Caki2 (cell line): ENCODE results near the gene COL13A1. TPM values are rescaled to one million over a fixed set of nuclear protein-coding genes. Genes with fewer than 3 reads are reported as not detected.

Source experiments
- DNase-seq: peaks from one replicate; pipeline ENCODE4 v3.0.0-alpha.2; 2015; ENCODE audit warnings: low read depth
- in situ Hi-C: cut with HindIII; loops from 2 replicates; pipeline ENCODE4 v1.10.0; 2016; ENCODE audit warnings: low sequenced_read_pairs, low pct_unique_long_range_greater_than_20kb, mixed read lengths
- total RNA-seq: library from RNA; depleted of rRNA; stranded (reverse); fragments of >200 nt; shearing (Covaris generic); gene quantifications from 2 replicates; pipeline ENCODE4 v1.2.3, GENCODE V29; 2014; ENCODE audit warnings: low replicate concordance

The COL13A1 gene
- total RNA-seq, 1 experiment from 2014 or later = not detected

- in situ Hi-C loops = no loop called here
- DNase-seq = no peak
These were observed 11.9 kb downstream of the COL13A1 start for GRCh38 chr10:69813632-69814031.

DNA sequence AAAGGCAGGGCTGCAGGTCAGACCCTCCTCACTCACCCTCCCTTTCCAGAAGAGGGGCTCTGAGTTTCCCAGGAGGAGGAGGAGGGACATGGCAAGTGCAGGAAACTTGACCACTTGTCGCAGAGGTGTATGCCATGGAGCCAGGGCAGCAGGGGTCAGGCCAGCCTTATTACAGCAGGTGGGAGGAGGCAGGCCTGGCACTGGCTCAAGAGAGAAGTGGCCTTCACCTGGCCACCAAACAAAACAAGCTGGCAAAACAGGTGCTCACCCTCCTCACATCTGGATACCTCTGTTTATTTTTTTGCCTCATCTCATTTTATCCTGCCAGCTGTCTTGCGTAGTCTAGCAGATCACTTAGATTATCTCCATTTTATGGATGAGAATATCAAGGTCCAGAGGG, 12.5 kb downstream of the COL13A1 start:
- in situ Hi-C loops = no loop called here

DNA sequence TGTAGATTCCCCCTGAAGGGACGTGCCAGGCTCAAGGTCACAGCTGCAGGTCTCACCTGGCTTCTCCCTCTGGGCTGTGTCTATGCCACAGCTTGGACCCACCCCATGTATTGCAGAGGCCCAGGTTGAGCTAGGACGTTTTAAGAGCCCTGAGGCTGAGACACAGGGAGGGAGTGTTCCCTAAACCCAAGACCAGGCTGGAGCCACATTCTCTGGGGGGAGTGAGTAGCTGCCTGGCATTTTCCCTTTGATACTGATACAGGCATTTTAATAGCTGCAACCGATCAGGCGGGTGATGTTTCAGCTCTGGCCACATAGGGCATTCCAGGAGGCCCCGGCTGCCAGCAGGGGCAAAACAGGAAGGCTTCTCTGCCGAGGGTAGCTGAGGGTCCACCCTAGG, 13.4 kb downstream of the COL13A1 start:
- no peak for DNase-seq
- in situ Hi-C loops = no loop called here

More for the DNA sequence above, 12.5 kb downstream of the COL13A1 start:
- DNase-seq = no peak

- DNase-seq = no peak
- in situ Hi-C loops = no loop called here
These were observed 14.8 kb downstream of the COL13A1 start for GRCh38 chr10:69816521-69816920.

- no peak for DNase-seq
- in situ Hi-C loops = no loop called here
These were observed 15.4 kb downstream of the COL13A1 start for GRCh38 chr10:69817078-69817581.

DNA sequence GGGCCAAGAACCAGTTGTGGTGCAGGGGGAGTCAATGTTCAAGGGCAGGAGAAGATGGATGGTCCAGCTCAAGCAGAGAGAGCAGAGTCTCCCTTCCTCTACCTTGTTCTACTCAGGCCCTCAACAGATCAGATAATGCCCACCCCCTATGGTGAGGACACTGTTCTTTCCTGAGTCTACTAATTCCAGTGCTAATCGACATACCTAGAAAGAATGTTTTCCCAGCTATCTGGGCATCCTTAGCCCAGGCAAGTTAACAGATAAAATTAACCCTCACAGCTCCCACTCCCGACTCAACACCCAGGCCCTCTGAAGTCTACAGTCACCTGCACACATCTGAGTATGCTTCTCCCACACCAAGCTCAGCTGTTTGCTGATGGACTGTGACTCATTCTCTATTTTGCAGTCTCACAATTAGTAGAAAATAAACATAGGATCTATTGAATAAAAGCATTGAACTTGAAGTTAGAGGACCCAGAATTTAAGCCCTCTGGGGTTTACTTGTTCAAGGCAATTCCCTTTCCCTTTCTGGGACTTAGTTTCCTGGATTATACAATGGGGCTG, 17.1 kb downstream of the COL13A1 start:
- in situ Hi-C loops = no loop called here

DNA sequence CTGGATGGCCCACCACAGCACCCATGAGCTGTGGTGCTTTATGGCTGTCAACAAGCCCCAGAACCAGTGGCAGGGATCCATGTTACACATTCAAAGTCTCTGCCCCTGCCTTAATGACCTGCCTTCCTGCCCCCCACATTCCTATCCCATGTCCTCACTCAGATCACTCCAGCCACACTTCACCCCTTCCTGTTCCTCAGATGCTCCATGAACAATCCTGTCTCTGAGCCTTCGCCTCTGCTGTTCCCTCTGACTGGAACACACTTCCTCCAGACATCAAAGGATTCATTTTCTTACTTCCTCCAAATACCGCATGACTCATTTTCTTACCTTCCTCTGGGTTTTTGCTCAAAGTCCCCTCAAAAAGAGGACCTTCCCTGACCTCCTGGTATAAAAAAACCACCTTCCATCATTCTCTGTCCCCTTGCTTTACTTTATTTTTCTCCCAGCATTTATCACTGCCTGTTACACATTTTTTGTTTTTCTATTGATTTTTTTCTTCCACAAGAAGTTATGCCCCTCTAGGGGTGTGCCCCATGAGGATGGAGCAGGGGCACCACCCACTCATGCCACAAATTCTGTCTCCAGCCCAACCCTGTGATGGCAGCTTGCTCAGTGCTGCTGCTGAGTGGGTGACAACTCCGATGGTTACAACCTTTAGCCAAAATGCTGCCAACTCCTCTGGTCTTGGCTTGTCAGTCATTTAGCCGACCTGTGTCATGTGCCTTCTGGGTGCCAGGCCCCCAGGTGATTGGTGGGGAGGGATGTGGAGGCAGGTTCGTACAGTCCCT, 18.2 kb downstream of the COL13A1 start:
- in situ Hi-C loops = no loop called here
- no peak for DNase-seq

More for the DNA sequence above, 17.1 kb downstream of the COL13A1 start:
- no peak for DNase-seq

- DNase-seq = no peak
- in situ Hi-C loops = no loop called here
These were observed 19.1 kb downstream of the COL13A1 start for GRCh38 chr10:69820817-69821216.

DNA sequence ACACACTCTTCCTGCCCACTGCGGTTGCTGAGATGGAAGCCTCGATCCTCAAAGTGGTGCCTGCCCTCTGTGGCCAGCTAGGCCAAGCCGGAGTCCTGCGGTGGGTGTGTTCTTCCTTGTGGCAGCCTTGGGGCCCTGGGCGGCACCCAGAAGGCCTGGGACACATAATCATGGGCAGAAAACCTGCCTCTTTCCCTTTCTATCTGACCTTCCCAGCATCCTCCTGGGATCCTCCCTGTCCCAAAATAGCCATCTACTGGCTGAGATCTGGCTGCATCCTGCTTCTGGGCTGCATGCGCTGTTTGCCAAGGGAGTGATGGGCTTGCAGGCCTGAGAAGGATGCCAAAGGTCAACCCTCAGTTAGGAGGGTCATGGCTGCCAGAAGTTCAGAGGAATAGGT, 23.9 kb downstream of the COL13A1 start:
- DNase-seq = no peak
- in situ Hi-C loops = no loop called here

DNA sequence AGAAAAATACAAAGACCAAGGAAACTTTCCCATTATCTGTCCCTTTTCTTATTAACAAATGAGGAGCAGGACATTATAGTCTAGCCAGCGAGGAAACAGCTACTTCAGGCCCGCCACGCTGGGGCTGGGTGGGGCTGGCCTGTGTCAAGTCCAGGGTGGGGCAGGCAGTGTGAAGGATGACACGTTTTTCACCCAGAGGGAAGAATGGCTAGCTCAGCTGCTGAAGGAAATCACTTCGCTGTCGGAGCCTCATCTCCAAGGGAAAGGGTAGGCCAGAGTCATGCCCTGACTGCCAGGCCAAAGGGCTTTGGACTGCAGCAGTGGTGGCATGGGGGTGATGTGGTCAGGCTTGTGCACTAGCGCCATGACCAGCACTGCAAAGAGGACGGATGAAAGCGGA, 24.4 kb downstream of the COL13A1 start:
- DNase-seq = no peak
- in situ Hi-C loops = no loop called here

GRCh38 chr10:69826789-69827554, 25.3 kb downstream of the COL13A1 start:
- DNase-seq = no peak
- in situ Hi-C loops = no loop called here

- no peak for DNase-seq
- in situ Hi-C loops = no loop called here
These were observed 26.6 kb downstream of the COL13A1 start for GRCh38 chr10:69828144-69828870.

GRCh38 chr10:69829775-69830174, 28.1 kb downstream of the COL13A1 start:
- in situ Hi-C loops = no loop called here

DNA sequence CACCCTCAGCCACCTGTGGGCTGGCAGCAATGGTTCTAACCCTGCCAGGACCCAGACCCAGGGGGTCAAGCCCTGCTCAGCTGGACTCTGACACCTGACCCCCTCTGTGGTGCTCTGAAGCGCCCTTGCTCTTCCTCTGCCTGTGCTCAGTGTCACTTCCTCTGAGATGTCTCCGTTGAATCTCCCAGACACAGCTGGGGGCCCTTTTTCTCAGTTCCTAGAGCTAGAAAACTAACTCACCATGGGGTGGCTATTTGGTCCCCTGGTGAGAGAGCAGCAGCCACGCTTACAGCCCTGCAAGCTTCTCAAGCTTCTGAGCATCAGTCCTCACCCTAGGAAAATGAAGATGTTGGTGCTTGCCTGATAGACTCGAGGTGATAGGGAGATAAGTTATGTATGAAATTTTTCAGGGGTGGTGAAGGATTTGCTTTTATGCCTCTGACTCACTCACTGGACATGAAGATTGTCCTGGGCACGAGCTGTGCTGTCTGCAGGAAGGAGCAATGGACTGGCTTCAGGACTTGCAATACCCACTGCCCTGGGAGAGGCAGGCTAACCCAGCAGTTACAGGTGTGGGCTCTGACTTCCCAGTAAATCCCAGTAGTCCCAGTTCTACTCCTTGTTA, 29.6 kb downstream of the COL13A1 start:
- no peak for DNase-seq

More at GRCh38 chr10:69829775-69830174, 28.1 kb downstream of the COL13A1 start:
- DNase-seq = no peak

DNA sequence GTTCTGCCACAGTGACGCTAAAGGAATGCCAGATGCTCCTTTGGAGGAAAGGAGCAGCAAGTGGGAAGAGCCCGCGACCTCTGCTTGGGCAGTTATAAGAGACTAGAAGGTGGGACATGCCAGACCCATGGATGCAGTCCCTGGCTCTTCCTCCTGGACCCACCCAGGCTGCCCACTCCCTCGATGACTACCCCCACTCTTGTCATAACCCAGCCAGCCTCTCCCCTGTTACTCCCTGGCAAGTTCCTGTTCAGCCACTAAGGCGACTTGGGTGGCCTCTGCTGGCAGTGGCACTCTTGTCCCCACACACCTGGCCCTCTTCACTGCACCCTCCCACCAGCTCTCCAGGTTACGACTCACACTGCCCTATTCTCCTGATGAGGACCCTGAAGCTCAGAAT, 33.5 kb downstream of the COL13A1 start:
- in situ Hi-C loops = no loop called here
- DNase-seq = no peak

More for the DNA sequence above, 29.6 kb downstream of the COL13A1 start:
- in situ Hi-C loops = no loop called here

DNA sequence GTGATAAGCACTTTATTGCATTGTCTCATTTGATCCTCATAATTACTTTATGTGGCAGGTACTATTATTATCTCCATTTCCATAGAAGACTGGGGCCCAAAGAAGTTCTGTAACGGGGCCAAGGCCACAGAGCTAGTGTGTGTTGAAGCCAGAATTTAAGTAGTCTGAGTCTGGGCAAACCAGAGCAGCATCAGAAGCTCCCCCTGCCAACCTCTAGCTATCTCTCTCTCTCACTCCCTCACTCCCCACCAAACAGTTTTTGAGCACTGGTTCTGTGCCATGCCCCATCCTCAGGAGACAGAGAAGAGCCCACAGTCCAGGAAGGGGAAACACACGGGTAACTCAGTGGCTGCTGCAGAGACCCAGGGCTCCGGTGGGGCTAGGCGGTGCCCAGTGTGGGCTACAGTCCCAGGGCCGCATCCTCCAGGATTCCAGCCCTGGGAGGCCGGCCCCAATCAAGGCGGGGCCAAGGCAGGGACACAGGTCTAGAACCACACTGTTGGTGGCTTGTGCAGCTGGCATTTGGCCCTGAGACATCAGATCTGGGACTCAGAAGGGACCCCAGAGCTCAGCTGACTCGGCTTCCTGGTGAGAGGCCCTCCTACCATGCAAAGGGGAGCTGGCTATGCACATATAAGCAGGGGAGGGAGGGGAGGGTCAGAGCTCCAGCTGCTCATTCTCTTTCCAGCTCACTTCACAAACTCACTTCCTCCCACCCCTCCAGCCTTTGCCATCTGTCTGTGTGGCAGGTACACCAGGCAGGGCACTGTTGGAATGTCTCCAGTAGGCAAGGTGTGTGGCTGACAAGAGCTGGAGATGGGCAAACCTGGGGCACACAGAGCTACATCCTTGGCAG, 34.4 kb downstream of the COL13A1 start:
- no peak for DNase-seq
- in situ Hi-C loops = no loop called here

DNA sequence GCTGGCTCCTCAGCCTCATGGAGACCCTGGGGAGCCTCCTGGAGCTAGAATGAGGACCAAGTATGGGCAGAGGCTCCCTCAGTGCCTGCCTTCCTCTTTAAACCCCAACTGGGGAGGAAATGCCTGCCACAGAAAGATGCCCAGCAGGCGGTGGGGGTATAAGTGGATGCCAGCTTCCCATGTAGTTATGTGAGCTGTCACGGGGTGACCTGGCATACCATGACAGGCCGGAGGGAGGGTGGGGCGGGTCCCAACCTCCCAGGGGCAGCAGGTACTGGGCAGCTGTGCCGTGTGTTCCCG, 35.0 kb downstream of the COL13A1 start:
- in situ Hi-C loops = no loop called here
- DNase-seq = no peak
